ENCODE measurements around the gene EFNB2.

- TF ChIP-seq CTCF (IDR thresholded peaks at IDR 0.05) = no peak
- no peak for TF ChIP-seq EP300 (IDR thresholded peaks at IDR 0.05)
- TF ChIP-seq POLR2A (IDR thresholded peaks at IDR 0.05) = no peak
Measured at GRCh38 chr13:106505732-106506131, 29.7 kb downstream of the EFNB2 start.

Data from sigmoid colon (tissue), 4 donors.